ENCODE results near the gene CHRDL2.

The CHRDL2 gene

DNA sequence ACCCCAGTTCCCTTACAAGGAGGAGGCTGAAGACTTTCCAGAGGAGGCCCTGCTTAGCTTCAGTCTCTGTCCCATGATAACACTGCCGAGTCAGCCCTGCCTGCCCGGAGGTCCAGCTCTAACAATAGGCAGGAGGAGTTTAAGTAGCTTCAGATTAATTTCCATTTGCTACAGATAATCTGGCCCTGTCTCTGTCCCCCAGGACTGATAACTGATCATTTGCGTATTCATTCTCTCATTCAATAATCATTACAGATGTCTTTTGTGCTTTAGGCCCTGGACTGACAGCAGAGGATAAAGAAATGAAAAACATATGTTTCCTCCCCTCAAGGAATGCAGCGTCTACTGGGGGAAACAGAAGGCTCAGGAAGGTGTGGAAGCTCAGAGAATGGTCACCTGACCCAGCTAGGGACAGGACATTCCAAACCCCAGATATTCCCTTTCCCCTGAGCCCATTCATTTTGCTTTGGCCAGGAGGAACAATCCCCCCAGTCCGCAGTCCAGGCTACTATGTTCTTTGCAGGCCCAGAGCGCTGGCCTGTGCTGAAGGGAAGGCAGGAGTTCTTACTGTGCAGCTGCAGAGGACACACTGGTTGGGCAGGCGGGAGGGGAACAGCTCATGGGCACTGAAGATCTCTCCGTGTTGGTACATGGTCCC, 20.8 kb downstream of the CHRDL2 start:
- DNase-seq (ENCODE audit: low read depth, low spot score): no peak

DNA sequence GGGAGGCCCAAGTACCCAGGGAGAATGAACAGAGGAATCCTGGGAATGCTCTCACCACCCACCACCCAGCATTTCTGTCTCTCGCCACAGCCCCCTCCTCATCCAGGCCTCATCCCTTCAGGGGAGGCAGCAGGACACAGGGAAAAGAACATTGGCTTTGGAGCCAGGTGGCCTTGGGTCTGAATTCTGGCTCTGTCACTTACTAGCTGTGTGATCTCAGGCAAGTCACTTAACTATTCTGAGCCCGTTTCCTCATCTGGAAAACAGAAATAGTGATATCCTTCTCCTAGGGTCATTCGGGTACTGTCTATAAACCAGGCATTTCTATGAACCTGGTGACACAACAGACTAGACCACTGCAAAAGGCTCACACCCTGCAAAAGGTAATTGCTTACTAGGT, 22.1 kb downstream of the CHRDL2 start:
- no peak for DNase-seq (ENCODE audit: low read depth, low spot score)

DNA sequence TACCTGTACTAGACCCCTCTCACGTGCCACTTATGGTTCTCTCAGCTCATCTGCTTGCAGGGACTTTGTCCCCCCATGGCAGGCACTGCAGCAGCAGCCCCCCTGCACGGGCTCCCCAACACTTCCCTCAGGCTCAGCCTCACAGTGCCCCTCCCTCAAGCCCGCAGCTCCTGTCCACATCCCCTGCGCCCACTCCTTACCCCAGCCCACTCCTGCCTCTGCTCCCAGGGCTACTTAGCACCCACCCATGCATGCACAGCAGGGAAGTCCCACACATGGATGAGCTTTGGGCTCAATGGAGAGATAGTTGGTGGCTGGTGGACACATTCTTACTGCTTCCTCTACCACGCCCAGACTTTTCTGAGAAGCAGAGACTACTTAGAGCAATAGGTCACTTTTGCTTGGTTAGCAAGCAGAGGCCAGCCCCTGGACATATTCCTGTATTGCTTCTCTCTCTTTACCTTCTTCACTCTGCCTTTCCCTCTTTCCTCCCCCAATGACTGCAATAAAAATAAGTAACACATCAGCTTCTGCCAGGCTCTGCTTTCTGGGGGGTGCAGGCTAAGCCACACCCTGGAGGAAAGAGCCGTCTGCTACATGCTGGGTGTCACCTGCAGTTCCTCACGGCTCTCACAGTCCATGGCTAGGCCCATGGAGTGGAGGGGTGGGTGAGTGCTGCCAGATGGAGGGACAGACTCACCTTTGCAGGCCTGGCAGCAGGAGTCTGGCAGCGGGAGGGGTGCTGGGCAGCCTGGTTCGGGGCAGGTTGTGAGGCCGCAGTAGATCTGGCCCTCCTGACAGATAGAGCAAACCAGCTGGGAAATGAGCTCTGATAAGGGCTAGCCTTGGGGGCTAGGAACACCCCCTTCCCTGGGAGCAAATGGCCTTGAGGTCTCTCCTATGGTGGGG, 23.4 kb downstream of the CHRDL2 start:
- no peak for DNase-seq (ENCODE audit: low read depth, low spot score)

DNA sequence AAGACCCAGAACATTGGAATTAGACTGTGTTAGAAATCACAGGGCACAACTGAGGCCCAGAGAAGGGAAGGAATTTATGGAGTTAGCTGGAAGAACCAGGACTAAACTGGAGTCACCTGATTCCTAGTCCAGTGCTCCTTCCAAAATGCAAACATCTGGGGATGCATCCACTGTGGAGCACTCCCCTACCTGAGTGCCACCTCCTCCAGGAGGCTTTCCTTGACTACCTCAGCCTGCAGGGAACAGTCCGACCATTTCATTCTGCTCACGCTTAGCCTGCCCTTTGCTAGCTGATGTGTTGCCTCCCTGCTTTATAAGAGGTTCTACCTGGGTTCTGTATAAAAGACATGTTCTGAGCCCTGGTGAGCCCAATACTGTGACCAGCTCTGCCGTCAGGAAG, 24.0 kb downstream of the CHRDL2 start:
- DNase-seq (ENCODE audit: low read depth, low spot score): no peak

DNA sequence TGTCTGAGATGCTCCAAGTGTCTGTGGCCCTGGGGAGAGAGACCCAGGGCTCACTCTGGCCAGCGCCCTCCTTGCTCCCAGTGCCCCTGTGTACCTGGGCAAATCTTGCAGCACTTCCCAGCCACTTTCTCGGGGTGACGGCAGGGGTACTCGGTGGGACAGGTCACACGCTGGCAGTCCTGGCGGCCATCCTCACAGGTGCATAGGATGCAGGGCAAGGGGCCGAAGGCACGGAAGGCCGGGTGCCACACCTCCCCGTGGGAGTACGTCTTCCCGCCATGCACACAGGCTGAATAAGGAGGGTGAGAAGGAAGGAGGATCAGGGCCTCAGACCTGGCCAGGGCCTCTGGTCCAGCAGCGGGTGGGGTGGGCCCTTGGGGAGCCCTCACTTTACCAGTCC, 28.0 kb downstream of the CHRDL2 start:
- no peak for DNase-seq (ENCODE audit: low read depth, low spot score)

DNA sequence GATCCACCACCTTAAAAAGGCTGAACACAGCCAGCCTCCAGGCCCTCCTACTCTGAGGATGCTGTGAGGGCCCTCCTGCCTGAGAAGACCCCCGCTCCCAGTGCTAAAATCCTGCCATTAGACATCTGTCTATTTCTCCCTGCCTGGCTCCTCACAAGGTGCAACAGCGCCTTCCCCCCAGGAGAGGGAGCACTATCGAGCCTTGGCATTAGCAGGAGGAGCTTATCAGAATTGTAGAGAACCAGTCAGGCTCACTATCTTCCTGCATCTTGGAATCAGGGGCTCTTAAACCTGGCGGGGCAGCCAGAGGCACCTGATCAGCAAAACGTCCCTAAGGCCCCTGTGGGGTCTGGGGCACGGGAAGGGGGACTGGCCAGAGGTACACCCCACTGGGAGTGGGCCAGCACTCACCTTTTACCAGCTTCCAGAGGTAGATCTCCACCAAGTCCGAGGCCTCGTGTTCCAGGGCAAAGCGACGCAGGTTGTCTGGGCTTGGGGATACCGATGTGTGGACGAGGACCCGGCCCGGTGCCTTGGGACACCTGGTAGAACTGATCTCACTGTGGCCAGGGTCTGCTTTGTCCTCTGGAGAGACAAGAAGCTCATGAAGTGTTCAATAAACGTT, 28.7 kb downstream of the CHRDL2 start:
- no peak for DNase-seq (ENCODE audit: low read depth, low spot score)

DNA sequence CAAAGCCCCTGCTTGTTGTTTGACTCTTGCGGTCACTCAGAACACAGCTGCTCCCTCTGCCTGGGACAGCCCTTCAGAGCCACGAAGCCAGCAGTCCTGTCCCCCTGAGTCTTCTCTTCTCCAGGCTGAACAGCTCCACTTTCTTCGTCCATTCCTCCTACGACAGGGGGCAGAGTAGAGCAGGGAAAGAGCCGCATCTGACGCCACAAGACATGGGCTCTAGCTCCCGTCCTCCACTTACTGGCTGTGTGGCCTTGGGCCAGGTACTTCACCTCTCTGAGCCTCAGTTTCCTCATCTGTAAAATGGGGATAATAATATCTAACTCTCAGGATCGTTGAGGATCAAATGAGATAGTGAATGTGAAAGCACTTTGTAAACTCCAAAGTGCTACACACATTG, 29.9 kb downstream of the CHRDL2 start:
- DNase-seq (ENCODE audit: low read depth, low spot score): no peak

DNA sequence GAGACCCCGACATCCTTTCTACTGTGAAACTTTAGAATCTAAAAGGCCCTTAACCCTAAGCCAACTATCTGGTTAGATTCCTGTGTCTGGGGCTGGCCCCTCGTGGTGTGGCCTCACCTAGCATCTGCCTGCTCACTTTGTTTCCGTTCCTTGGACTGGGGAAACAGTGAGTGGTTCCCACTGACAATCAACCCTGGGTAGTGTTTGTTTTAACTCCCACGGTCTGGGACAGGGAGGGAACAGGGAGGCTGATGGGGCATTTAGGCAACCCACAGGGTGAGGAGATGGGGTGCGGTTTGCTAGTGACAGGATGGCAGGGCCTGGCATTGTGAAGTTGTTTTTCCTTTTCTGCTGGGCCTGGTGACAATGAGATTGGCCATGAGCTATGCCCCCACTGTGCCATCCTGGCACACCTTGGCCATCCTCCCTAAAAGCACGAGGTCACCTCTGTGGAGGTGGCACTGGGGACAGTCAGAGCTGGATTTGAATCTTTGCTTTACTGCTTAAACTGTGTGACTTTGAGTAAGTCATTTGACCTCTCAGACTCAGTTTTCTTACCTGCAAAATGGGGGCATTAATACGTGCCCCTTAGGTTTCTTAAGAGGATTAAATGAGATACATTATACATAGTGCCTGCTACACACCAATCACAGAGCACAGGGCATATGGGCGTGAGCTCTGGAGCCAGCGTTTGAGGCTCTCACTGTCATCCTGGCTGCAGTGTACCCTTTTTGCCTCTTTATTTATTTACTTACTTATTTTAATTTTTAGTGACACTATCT, 31.4 kb downstream of the CHRDL2 start:
- DNase-seq (ENCODE audit: low read depth, low spot score): no peak

DNA sequence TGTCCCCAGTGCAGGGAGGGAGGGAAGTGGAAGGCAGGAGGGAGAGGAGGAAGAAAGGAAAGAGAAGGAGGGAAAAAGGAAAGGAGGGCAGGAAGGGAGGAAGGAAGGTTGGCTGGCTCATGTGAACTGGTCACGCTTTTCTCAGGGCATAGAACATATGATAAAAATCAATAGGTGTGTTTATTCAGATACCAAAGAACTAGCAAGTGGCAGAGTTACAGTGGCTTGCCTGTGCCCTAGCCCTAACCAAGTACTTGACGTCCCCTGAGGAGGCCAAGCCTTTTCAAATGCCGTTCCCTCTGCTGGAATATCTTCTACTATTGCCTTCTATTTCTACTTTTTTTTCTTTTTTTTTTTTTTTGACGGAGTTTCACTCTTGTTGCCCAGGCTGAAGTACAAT, 33.5 kb downstream of the CHRDL2 start:
- no peak for DNase-seq (ENCODE audit: low read depth, low spot score)

DNA sequence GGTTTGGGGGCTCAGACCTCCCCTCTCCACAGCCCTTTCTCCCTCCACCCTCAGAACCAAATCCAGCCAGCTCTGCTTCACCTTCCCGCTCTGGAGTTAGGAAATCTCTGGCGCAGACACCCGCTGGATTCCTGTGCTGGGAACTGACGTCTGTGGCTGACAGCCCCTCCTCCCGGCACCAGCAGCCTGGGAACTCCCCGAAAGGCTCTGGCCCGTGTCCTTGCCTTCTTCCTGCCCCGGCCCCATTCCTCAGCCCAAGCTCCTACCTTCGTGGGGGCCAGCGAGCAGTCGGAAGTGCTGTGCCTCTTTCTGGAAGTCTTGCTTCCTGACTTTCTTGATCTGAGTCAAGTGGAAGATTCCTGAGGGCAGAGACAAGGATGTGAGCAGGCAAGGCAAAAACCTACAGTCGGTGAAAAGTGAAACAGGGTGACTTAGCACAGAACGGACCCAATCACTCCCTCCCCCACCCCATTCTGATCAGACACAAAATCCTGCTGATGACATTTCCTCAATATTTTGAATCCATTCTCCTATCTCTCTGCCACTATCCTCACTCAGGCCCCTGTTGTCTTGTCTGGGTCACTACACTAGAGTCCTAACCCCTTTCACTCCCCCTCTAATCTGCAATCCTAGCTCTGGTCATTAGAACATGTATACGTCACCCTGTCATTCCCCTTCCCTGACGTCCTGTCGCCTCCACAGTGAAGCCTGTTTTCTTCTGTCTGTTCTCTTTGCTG, 34.1 kb downstream of the CHRDL2 start:
- no peak for DNase-seq (ENCODE audit: low read depth, low spot score)

DNA sequence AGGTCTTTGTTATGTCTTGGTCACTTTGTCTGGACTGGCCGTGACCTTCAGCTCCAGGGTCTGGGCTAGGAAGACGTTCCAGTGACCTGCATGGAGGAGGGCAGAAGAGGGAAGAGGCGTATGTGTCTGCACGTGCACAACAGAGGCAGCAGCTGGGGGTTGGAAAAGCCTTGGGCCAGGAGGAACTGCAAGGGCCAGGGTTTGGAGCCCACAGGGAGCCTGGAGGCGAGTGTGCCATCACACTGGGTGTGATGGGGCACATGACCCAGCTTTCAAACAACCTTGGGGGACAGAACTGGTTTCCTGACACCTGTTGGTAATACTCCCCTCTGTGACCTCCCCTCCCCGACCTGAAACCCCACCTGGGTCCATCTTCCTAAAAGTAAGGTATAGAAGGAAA, 34.7 kb downstream of the CHRDL2 start:
- DNase-seq (ENCODE audit: low read depth, low spot score): no peak

DNA sequence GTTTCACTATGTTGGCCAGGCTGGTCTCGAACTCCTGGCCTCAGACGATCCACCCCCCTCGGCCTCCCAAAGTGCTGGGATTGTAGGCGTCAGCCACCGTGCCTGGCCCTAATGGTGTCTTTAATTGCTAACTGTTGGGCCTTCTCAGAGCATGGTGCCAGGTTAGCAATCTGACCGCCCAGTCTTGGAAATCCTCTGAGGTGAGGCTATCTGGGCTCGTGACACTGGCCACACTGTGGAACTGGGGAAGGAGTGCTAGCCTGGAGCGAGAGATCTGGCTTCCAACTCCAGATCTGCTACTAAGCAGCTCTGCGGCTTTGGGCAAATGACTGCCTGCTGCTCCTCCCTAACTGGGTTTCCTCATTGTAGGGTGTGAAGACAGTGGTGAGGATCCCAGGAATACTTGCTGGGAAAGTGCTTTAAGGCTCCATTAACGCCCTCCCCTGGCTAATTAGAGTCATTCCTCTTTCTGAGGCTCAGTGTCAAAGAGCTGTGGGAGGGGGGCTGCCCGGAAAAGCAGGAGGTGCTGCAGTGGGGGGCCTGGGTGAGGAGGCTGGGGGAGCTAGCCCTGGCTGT, 35.4 kb downstream of the CHRDL2 start:
- no peak for DNase-seq (ENCODE audit: low read depth, low spot score)

DNA sequence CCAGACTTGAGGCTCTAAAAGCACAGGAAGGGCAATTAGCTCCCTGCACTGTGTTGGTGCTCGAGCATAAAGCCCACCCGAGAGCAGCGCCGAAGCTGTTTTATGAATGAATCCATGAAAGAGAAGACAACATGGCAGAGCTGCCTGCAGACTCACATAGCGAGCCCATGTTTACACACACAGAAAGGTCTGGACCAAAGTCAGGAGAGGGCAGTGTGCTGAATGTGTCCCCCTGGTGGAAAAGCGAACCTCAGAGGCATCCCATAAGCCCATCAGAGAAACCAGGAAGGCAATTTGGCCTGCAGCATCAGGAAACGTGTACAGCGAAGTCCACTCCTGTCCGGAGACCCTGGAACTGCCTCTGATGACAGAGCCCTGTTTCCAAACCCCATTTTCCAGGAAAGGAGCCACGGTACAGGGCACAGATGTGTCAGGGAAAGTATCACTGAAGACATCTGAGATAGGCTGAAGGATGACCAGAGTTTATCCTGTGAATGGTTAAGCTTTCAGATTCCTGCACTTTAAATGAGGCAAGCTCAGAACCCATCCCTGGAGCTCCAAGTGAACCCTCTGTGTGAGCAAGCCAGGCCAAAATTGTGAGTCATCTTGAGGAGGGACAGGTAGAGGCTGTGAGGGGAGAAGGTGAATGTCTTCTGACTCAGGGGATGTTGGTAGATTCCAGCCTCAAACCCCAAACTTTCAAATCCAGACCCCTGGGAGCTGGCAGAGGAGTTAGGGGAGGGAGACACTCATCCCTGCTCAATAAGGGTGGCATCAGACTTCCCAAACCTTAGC, 36.9 kb downstream of the CHRDL2 start:
- no peak for DNase-seq (ENCODE audit: low read depth, low spot score)

DNA sequence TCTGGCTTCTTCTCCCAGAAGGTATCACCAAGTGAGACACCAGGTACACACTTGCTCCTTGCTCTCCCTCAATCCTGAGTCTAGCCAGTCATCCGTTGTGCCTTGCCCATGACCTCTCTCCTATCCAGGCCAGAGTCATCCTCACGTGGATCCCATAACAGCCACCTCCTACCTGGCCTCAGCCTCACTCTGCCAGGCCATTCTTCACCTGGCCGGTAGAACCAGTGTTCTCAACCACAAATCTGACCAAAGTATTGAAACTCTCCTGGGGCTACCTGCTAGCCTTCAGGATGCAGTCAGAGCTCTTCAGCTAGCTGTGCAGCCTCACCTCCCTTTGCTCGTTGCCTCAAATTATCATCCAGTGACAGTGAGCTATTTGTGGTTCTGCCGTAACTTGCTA, 37.7 kb downstream of the CHRDL2 start:
- DNase-seq (ENCODE audit: low read depth, low spot score): no peak

DNA sequence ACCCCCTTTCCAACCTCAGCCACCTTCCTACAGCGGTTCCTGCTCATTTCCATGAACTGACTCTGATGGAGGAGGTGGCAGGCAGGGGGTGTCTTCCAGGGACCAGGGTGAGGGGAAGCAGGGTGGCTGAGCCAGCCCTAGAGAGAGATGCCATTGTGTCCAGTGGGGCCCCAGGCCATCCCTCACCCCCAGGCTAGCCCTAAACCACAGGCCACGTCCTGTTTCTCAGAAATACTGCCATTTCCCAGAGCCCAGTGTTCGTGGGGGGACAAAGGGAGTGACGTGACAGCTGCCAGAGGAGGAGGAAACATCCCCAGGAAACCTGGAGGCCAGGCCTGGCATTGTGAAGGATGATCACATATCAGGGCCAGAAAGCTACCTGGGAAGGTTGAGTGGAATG, 39.5 kb downstream of the CHRDL2 start:
- no peak for DNase-seq (ENCODE audit: low read depth, low spot score)

DNA sequence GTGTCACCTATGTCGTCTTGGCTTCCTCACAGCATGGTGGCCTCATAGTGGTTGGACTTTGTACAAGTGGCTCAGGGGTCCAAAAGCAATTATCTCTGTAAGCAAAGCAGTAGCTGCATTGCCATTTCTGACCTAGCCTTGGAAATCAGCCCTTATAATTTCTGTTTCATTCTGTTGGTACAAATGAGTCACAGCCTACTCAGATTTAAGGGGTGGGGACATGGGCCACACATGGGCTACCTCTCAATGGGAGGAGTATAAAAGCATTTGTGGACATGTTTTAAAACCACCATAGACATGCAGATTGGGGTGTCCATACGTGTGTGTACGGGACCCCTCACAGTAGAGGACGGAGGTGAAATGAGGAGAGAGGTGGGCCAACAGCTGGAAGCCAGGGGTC, 41.6 kb downstream of the CHRDL2 start:
- DNase-seq (ENCODE audit: low read depth, low spot score): no peak

DNA sequence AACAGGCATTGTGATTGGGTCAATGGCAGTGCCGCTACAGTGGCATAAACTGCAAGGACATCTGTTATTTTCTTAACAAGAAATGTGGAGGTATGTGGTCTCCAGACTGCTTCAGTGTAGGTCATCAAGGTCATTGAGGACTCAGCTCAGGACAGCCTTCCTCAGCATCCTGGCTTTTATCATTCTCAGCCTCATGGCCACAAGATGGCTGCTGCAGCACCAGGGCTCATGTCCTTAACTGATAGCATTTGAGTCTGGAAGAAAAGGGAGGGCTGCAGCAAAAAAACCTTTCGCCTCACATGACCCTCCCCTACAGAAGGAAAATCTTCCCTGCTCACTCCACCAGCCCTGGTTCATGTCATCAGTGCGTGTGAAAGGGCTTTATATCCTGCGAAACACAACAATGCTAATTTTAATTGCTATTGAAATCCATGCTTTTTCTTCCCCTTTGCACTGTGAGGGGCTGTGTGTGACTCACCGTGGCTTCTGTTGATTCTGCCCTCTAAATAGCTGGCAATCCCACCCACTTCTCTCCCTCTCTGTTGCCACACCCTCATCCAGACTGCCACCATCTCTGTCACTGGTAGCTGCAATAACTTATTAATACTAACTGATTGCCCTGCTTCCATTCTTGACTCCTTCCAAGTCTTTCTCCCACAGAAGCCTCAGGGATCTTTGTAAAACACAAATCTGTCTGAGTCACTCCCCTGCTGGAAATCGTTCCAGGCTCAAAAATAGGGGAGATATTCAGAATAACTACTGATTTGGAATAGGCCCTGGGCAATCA, 43.8 kb downstream of the CHRDL2 start:
- no peak for DNase-seq (ENCODE audit: low read depth, low spot score)

DNA sequence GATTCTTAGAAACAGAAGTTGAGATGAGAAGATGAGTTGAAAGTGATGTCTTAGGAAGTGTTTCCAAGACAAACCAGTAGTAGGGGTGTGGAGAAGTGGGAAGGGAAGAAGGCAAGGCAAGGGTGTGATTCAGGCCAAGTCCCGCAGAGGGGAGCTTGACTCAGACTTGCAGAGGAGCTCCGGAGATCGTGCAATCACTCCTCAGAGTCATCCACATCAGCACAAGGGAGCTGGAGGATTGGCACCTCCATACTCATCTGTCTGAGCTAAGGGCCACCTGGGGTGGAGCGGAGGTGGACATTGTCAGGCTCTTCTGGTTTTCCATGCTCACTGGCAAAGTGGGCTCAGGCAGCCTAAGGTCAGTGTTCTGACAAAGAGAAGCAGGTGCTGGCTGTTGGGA, 44.4 kb downstream of the CHRDL2 start:
- no peak for DNase-seq (ENCODE audit: low read depth, low spot score)

DNA sequence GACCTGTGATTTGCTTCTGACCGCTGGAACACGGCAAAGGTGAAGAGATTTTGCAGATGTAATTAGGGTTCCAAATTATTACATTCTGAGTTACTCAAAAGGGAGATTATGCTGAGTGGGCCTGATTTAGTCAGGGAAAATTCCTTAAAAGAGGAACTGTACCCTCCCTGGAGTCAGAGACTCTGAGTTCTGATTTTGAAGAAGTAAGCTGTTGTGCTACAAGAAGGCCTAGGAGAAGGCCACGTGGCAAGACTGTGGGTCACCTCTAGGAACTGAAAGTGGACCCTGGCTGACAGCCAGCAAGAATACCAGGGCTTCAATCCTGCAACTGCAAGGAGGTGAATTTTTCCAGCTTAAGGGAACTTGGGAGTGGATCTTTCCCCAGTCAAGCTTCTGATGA, 45.3 kb downstream of the CHRDL2 start:
- DNase-seq (ENCODE audit: low read depth, low spot score): no peak
